ENCODE measurements around the gene MRPL4. TPM values are rescaled to one million over a fixed set of nuclear protein-coding genes. Genes with fewer than 3 reads are reported as not detected.
A peak's percentile ranks its signal among the peaks of the same experiment; 100 is the strongest.

The MRPL4 gene
- total and polyA plus RNA-seq, 2 of the 13 experiments (the other 11 are each of a cell fraction or from before 2014, with no cell fraction given), result 40.6 to 42.5 TPM

- no peak; the same call in 1 of the 2 replicates for TF ChIP-seq TFAP4 (IDR thresholded peaks at IDR 0.05; ENCODE audit: borderline replicate concordance, low read depth)
- no peak for TF ChIP-seq CREB1 (IDR thresholded peaks at IDR 0.05)
- TF ChIP-seq CREB1 (CRISPR knock-in tag; IDR thresholded peaks at IDR 0.05), result no peak
- no peak for TF ChIP-seq KDM1A (CRISPR knock-in tag; IDR thresholded peaks at IDR 0.05)
- TF ChIP-seq NR2F6 (IDR thresholded peaks at IDR 0.05), result peak; percentile 7; the same call in 1 of the 2 replicates
- TF ChIP-seq NR2F6 (CRISPR knock-in tag; IDR thresholded peaks at IDR 0.05), result peak; percentile 34; the same call in 1 of the 2 replicates
- TF ChIP-seq ZSCAN29 (CRISPR knock-in tag; conservative IDR thresholded peaks at IDR 0.05), result peak; percentile 50; the same call in 1 of the 2 replicates
- TF ChIP-seq ZMYM3 (CRISPR knock-in tag; IDR thresholded peaks at IDR 0.05), result no peak
- no peak for TF ChIP-seq RFXAP (CRISPR knock-in tag; IDR thresholded peaks at IDR 0.05; ENCODE audit: borderline replicate concordance)
- no peak for TF ChIP-seq HNRNPUL1 (IDR thresholded peaks at IDR 0.05; ENCODE audit: low read depth, low read length)
- peak; percentile 15 for TF ChIP-seq MED8 (CRISPR knock-in tag; IDR thresholded peaks at IDR 0.05; ENCODE audit: insufficient replicate concordance)
- no peak for TF ChIP-seq ZBTB49 (CRISPR knock-in tag; IDR thresholded peaks at IDR 0.05; ENCODE audit: borderline replicate concordance)
- TF ChIP-seq EP300 (IDR thresholded peaks at IDR 0.05; ENCODE audit: low read depth in 2 of 2, low read length in 2 of 2), result peak in 1 of 2 experiments; percentile 8; a peak in 1 of 4 replicates
- TF ChIP-seq EP300 (CRISPR knock-in tag; IDR thresholded peaks at IDR 0.05; ENCODE audit: borderline replicate concordance), result no peak
- TF ChIP-seq THRA (CRISPR knock-in tag; IDR thresholded peaks at IDR 0.05; ENCODE audit: borderline replicate concordance), result peak; percentile 38; the same call in 1 of the 2 replicates
- TF ChIP-seq ZNF841 (CRISPR knock-in tag; IDR thresholded peaks at IDR 0.05; ENCODE audit: borderline replicate concordance), result no peak
These were observed 35.1 kb downstream of the MRPL4 start, which contains the start of gene ICAM4 (continued) for GRCh38 chr19:10286803-10287737.

Measured in HepG2 (cell line).